Vagina (tissue), 2 donors: ENCODE data around the gene FBXO8. TPM values are rescaled to one million over a fixed set of nuclear protein-coding genes. Genes with fewer than 3 reads are reported as not detected.

Experiments
- DNase-seq, 2 donors: peaks; one replicate each; pipeline ENCODE4 v3.0.0-alpha.2; 2017; ENCODE audit errors: extremely low spot score in 2 of 2
- H3K27ac ChIP-seq: fragments of 200-600 bp; sonication (generic); one replicate; pipeline ENCODE4 v1.5.1; 2019
- H3K27me3 ChIP-seq: fragments of 200-600 bp; sonication (generic); one replicate; pipeline ENCODE4 v1.5.1; 2019
- H3K36me3 ChIP-seq, 2 donors: fragments of 200-600 bp; sonication (generic); one replicate each; pipeline ENCODE4 v1.5.1; 2017 to 2019
- H3K4me1 ChIP-seq: fragments of 200-600 bp; sonication (generic); one replicate; pipeline ENCODE4 v1.5.1; 2019
- H3K4me3 ChIP-seq, 2 donors: fragments of 200-600 bp; sonication (generic); 1 replicate in 1 of 2; 2 replicates in 1 of 2; pipeline ENCODE4 v1.5.1; 2016 to 2019
- H3K9me3 ChIP-seq: fragments of 200-600 bp; sonication (generic); one replicate; pipeline ENCODE4 v1.5.1; 2019
- CTCF ChIP-seq, 3 experiments: fragments of 450-650 bp in 2 of 3; fragments of 200-600 bp in 1 of 3; sonication (generic) in 1 of 3; IDR thresholded peaks; one replicate each; pipeline ENCODE4 v1.5.1; 2017 to 2019; ENCODE audit warnings: antibody characterized with exemption in 3 of 3, mild to moderate bottlenecking in 2 of 3, moderate library complexity in 2 of 3
- POLR2A ChIP-seq, 2 donors: fragments of 450-650 bp; IDR thresholded peaks; one replicate each; pipeline ENCODE4 v1.6.1; 2017; ENCODE audit warnings: antibody characterized with exemption in 2 of 2, mild to moderate bottlenecking in 2 of 2, moderate library complexity in 2 of 2
- POLR2AphosphoS5 ChIP-seq, 2 donors: sonication (generic); formaldehyde crosslinking; IDR thresholded peaks; one replicate each; pipeline ENCODE4 v1.9.0; 2017; ENCODE audit warnings: antibody characterized with exemption in 2 of 2, mild to moderate bottlenecking in 2 of 2, low read depth in 1 of 2; ENCODE audit not compliant: insufficient read depth in 1 of 2
- intact Hi-C: fragments of 100-400 bp; cut with DNase I; formaldehyde crosslinking; loops from one replicate; pipeline ENCODE4 v1.15.1; 2023
- total RNA-seq: library from RNA; depleted of rRNA; stranded (reverse); fragments of >200 nt; gene quantifications from one replicate; pipeline ENCODE4 v1.2.3, GENCODE V29; 2016

The FBXO8 gene
- total RNA-seq, 1 donor from 2014 or later: 24.3 TPM

- intact Hi-C loops: no loop called here
- Histone ChIP-seq H3K36me3 (no peaks in the 10 kb centered on the region), H3K27me3 (no peaks in the 10 kb centered on the region), H3K4me3 (no peak overlapping the region), H3K9me3 (no peaks in the 10 kb centered on the region), H3K4me1 (peaks cover 45% of the 10 kb centered on the region), H3K27ac (no peak overlapping the region)
- TF ChIP-seq POLR2A (IDR thresholded peaks at IDR 0.05) (no peak), CTCF (IDR thresholded peaks at IDR 0.05) (no peak), POLR2AphosphoS5 (IDR thresholded peaks at IDR 0.05; ENCODE audit: insufficient read depth in 1 of 2, low read depth in 1 of 2) (no peak)
- DNase-seq: no peak
These were observed 2.2 kb downstream of the FBXO8 start for GRCh38 chr4:174281182-174281737.

GRCh38 chr4:174279433-174280155, 3.9 kb downstream of the FBXO8 start:
- intact Hi-C loops: no loop called here
- H3K27ac ChIP-seq: no peak overlapping the region
- no peaks in the 10 kb centered on the region for H3K36me3 ChIP-seq
- DNase-seq: no peak
- H3K4me3 ChIP-seq: no peak overlapping the region
- no peaks in the 10 kb centered on the region for H3K27me3 ChIP-seq
- peaks cover 33% of the 10 kb centered on the region for H3K4me1 ChIP-seq
- H3K9me3 ChIP-seq: no peaks in the 10 kb centered on the region
- TF ChIP-seq CTCF (IDR thresholded peaks at IDR 0.05) (no peak), POLR2A (IDR thresholded peaks at IDR 0.05) (no peak), POLR2AphosphoS5 (IDR thresholded peaks at IDR 0.05; ENCODE audit: insufficient read depth in 1 of 2, low read depth in 1 of 2) (no peak)

GRCh38 chr4:174278467-174278866, 5.0 kb downstream of the FBXO8 start:
- intact Hi-C loops: no loop called here
- H3K36me3 ChIP-seq: no peaks in the 10 kb centered on the region
- no peak overlapping the region for H3K27ac ChIP-seq
- H3K4me1 ChIP-seq: peaks cover 29% of the 10 kb centered on the region
- TF ChIP-seq POLR2AphosphoS5 (IDR thresholded peaks at IDR 0.05; ENCODE audit: insufficient read depth in 1 of 2, low read depth in 1 of 2): no peak
- no peak for TF ChIP-seq CTCF (IDR thresholded peaks at IDR 0.05)
- TF ChIP-seq POLR2A (IDR thresholded peaks at IDR 0.05): no peak
- no peaks in the 10 kb centered on the region for H3K27me3 ChIP-seq
- no peak overlapping the region for H3K4me3 ChIP-seq
- H3K9me3 ChIP-seq: no peaks in the 10 kb centered on the region
- DNase-seq: no peak

GRCh38 chr4:174277433-174277832, 6.0 kb downstream of the FBXO8 start:
- intact Hi-C loops: no loop called here
- no peak for TF ChIP-seq CTCF (IDR thresholded peaks at IDR 0.05)
- TF ChIP-seq POLR2AphosphoS5 (IDR thresholded peaks at IDR 0.05; ENCODE audit: insufficient read depth in 1 of 2, low read depth in 1 of 2): no peak
- no peak for TF ChIP-seq POLR2A (IDR thresholded peaks at IDR 0.05)
- H3K27me3 ChIP-seq: no peaks in the 10 kb centered on the region
- no peaks in the 10 kb centered on the region for H3K9me3 ChIP-seq
- H3K36me3 ChIP-seq: no peaks in the 10 kb centered on the region
- H3K4me3 ChIP-seq: no peak overlapping the region
- no peak overlapping the region for H3K27ac ChIP-seq
- no peak for DNase-seq
- H3K4me1 ChIP-seq: peaks cover 26% of the 10 kb centered on the region

GRCh38 chr4:174275101-174275500, 8.4 kb downstream of the FBXO8 start:
- intact Hi-C loops: no loop called here
- Histone ChIP-seq H3K4me3 (no peak overlapping the region), H3K27me3 (no peaks in the 10 kb centered on the region), H3K36me3 (no peaks in the 10 kb centered on the region), H3K9me3 (no peaks in the 10 kb centered on the region), H3K27ac (no peak overlapping the region), H3K4me1 (peaks cover 6% of the 10 kb centered on the region)
- DNase-seq: no peak
- TF ChIP-seq CTCF (IDR thresholded peaks at IDR 0.05): no peak
- TF ChIP-seq POLR2AphosphoS5 (IDR thresholded peaks at IDR 0.05; ENCODE audit: insufficient read depth in 1 of 2, low read depth in 1 of 2): no peak
- TF ChIP-seq POLR2A (IDR thresholded peaks at IDR 0.05): no peak
